Vagina (tissue), 2 donors: ENCODE measurements around the gene SPIN1. TPM values are rescaled to one million over a fixed set of nuclear protein-coding genes. Genes with fewer than 3 reads are reported as not detected.
"Not testable (repeated sequence)": the region's sequence is repeated elsewhere in the genome, so short reads cannot be mapped to it uniquely, and the experiment has no call there.

Experiments
- DNase-seq, 2 donors: peaks; one replicate each; pipeline ENCODE4 v3.0.0-alpha.2; 2017; ENCODE audit errors: extremely low spot score in 2 of 2
- H3K27ac ChIP-seq: fragments of 200-600 bp; sonication (generic); one replicate; pipeline ENCODE4 v1.5.1; 2019
- H3K27me3 ChIP-seq: fragments of 200-600 bp; sonication (generic); one replicate; pipeline ENCODE4 v1.5.1; 2019
- H3K36me3 ChIP-seq, 2 donors: fragments of 200-600 bp; sonication (generic); one replicate each; pipeline ENCODE4 v1.5.1; 2017 to 2019
- H3K4me1 ChIP-seq: fragments of 200-600 bp; sonication (generic); one replicate; pipeline ENCODE4 v1.5.1; 2019
- H3K4me3 ChIP-seq, 2 donors: fragments of 200-600 bp; sonication (generic); 1 replicate in 1 of 2; 2 replicates in 1 of 2; pipeline ENCODE4 v1.5.1; 2016 to 2019
- H3K9me3 ChIP-seq: fragments of 200-600 bp; sonication (generic); one replicate; pipeline ENCODE4 v1.5.1; 2019
- CTCF ChIP-seq, 3 experiments: fragments of 450-650 bp in 2 of 3; fragments of 200-600 bp in 1 of 3; sonication (generic) in 1 of 3; IDR thresholded peaks; one replicate each; pipeline ENCODE4 v1.5.1; 2017 to 2019; ENCODE audit warnings: antibody characterized with exemption in 3 of 3, mild to moderate bottlenecking in 2 of 3, moderate library complexity in 2 of 3
- POLR2A ChIP-seq, 2 donors: fragments of 450-650 bp; IDR thresholded peaks; one replicate each; pipeline ENCODE4 v1.6.1; 2017; ENCODE audit warnings: antibody characterized with exemption in 2 of 2, mild to moderate bottlenecking in 2 of 2, moderate library complexity in 2 of 2
- POLR2AphosphoS5 ChIP-seq, 2 donors: sonication (generic); formaldehyde crosslinking; IDR thresholded peaks; one replicate each; pipeline ENCODE4 v1.9.0; 2017; ENCODE audit warnings: antibody characterized with exemption in 2 of 2, mild to moderate bottlenecking in 2 of 2, low read depth in 1 of 2; ENCODE audit not compliant: insufficient read depth in 1 of 2
- intact Hi-C: fragments of 100-400 bp; cut with DNase I; formaldehyde crosslinking; loops from one replicate; pipeline ENCODE4 v1.15.1; 2023
- total RNA-seq: library from RNA; depleted of rRNA; stranded (reverse); fragments of >200 nt; gene quantifications from one replicate; pipeline ENCODE4 v1.2.3, GENCODE V29; 2016

SPIN1 gene
- total RNA-seq: 72.9 TPM

- Histone ChIP-seq H3K27ac (peak within 1 kb of the TSS; percentile 94), H3K9me3 (no peaks in the 10 kb centered on the region), H3K4me3 (peak within 1 kb of the TSS; percentile 67 to 88), H3K36me3 (no peaks in the 10 kb centered on the region), H3K27me3 (no peaks in the 10 kb centered on the region), H3K4me1 (peaks cover 42% of the 10 kb centered on the region)
- peak in 1 of 3 experiments; percentile 60 for TF ChIP-seq CTCF (IDR thresholded peaks at IDR 0.05)
- no peak for TF ChIP-seq POLR2AphosphoS5 (IDR thresholded peaks at IDR 0.05; ENCODE audit: insufficient read depth in 1 of 2, low read depth in 1 of 2)
- peak in 1 of 2 donors; percentile 64 for TF ChIP-seq POLR2A (IDR thresholded peaks at IDR 0.05)
- DNase-seq: no peak
- intact Hi-C loops: loop anchor here (2.0 to 5.0 kb wide), 2 partner anchors 146 to 634 kb away; partner anchors contain the start of gene NXNL2
Measured at GRCh38 chr9:88388203-88388885, at the start of gene SPIN1. SPIN1 (plus strand) TSS chr9:88388444; CDS start chr9:88426540, 38,096 bp downstream.

- H3K27ac ChIP-seq: no peak overlapping the region
- no peaks in the 10 kb centered on the region for H3K9me3 ChIP-seq
- no peaks in the 10 kb centered on the region for H3K4me1 ChIP-seq
- no peaks in the 10 kb centered on the region for H3K27me3 ChIP-seq
- no peak for TF ChIP-seq POLR2AphosphoS5 (IDR thresholded peaks at IDR 0.05; ENCODE audit: insufficient read depth in 1 of 2, low read depth in 1 of 2)
- no peak for TF ChIP-seq CTCF (IDR thresholded peaks at IDR 0.05)
- TF ChIP-seq POLR2A (IDR thresholded peaks at IDR 0.05): no peak
- H3K36me3 ChIP-seq: no peaks in the 10 kb centered on the region
- no peak overlapping the region for H3K4me3 ChIP-seq
- DNase-seq: no peak
- intact Hi-C loops: no loop called here
Measured at GRCh38 chr9:88339317-88339716, 48.9 kb upstream of the SPIN1 start.

- no peaks in the 10 kb centered on the region for H3K9me3 ChIP-seq
- no peaks in the 10 kb centered on the region for H3K27me3 ChIP-seq
- H3K4me1 ChIP-seq: no peaks in the 10 kb centered on the region
- intact Hi-C loops: no loop called here
- no peak overlapping the region for H3K27ac ChIP-seq
- TF ChIP-seq POLR2AphosphoS5 (IDR thresholded peaks at IDR 0.05; ENCODE audit: insufficient read depth in 1 of 2, low read depth in 1 of 2) (no peak), CTCF (IDR thresholded peaks at IDR 0.05) (no peak), POLR2A (IDR thresholded peaks at IDR 0.05) (no peak)
- H3K4me3 ChIP-seq: no peak overlapping the region
- no peak for DNase-seq
- H3K36me3 ChIP-seq: no peaks in the 10 kb centered on the region
Measured at GRCh38 chr9:88342246-88342645, 46.0 kb upstream of the SPIN1 start.

- TF ChIP-seq POLR2AphosphoS5 (IDR thresholded peaks at IDR 0.05; ENCODE audit: insufficient read depth in 1 of 2, low read depth in 1 of 2): no peak
- TF ChIP-seq CTCF (IDR thresholded peaks at IDR 0.05): no peak
- no peak for TF ChIP-seq POLR2A (IDR thresholded peaks at IDR 0.05)
- H3K4me3 ChIP-seq: no peak overlapping the region
- intact Hi-C loops: no loop called here
- no peak overlapping the region for H3K27ac ChIP-seq
- H3K4me1 ChIP-seq: no peaks in the 10 kb centered on the region
- H3K27me3 ChIP-seq: no peaks in the 10 kb centered on the region
- H3K36me3 ChIP-seq: no peaks in the 10 kb centered on the region
- no peaks in the 10 kb centered on the region for H3K9me3 ChIP-seq
- no peak for DNase-seq
Measured at GRCh38 chr9:88344013-88344412, 44.2 kb upstream of the SPIN1 start.

GRCh38 chr9:88350354-88350753 lies 37.9 kb upstream of the SPIN1 start:
- DNase-seq, H3K4me3 ChIP-seq, H3K36me3 ChIP-seq, H3K27ac ChIP-seq, H3K4me1 ChIP-seq, H3K27me3 ChIP-seq, H3K9me3 ChIP-seq, intact Hi-C loops: not testable (repeated sequence)
